CD4-positive, alpha-beta T cell treated with Interleukin-1 beta for 1 hour (primary cell): ENCODE results near the gene FOXQ1.

Source experiments
- DNase-seq, 2 donors: peaks; one replicate each; pipeline ENCODE4 v3.0.0-alpha.2; 2020 to 2022

Gene FOXQ1

GRCh38 chr6:1311400-1312202, at the start of gene FOXQ1:
FOXQ1 (plus strand) TSS chr6:1312098; CDS start chr6:1312705, 607 bp downstream.
- DNase-seq = no peak

DNA sequence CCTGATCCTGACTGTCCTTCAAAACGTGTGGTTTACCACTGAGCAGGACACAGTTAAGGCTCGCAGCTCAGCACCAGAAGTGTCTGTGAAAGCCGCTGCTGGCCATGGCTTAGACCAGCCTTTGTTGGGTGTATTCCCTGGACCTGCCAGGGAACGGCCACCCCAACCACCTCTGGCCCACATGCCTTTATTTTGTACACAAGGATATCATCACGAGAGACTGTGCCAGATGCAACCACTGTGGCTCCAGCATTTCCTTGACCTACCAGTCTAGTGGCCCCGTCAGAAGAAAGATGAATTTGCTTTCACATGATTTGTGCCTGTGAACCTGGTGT, 49.2 kb upstream of the FOXQ1 start:
- no peak for DNase-seq

GRCh38 chr6:1263039-1263849, 48.7 kb upstream of the FOXQ1 start:
- DNase-seq = peak in 1 of 2 donors; percentile 25

DNA sequence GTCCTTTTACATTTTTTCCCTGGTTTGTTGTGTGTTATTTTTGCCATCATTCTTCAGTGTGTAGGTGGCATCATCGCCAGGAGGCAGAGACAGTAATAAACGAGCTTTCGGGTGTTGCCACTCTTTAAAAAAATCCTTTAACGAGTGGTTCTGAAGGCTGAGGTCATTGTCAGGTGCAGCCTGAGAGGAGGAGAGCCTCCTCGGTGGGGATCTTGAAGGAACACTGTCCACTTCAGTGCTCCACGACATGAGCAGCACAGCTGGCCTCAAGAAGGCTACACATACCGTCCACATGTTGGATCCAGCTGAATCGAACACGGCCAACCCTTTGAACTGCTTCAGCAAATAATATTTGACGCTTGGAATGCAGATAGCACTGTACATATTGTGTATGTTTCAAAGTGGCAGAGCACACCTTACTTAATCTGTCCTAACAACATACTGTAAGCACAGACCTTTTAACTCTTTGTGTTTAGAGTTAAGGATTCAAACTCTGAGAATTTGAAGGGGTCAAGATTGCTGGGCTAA, 48.0 kb upstream of the FOXQ1 start:
- no peak for DNase-seq

DNA sequence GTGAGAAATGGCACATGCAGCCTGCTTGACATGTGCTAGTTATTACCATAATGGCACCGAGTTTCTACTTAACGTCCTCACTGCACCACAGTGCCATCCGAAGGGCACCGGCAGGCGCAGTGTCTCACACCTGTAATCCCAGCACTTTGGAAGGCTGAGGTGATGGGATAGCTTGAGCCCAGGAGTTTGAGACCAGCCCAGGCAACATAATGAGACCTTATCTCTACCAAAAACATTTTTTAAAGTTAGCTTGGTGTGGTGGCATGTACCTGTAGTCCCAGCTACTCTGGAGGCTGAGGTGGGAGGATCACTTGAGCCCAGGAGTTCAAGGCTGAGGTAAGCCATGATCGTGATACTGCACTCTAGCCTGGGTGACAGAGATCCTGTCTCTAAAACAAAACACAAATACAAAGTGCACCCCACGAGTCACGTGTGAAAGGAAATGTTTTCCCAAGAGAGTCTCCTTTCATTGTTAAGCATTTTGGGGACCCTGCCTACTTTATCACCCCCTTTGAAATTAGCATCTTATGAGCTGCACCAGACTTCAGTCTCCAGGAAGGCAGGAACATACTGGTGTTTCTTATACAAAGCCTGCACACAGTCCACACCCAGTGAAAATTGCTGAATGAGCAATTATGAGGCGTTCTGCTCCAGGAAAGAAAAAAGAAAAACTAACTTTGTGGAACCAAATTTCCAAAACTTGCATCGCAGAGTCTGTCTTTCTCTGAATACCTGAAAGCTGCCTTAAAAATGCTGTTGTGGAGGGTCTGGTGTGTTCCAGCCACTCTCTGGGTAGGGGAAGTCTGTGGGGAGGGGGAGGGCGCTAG, 47.1 kb upstream of the FOXQ1 start:
- DNase-seq = no peak

DNA sequence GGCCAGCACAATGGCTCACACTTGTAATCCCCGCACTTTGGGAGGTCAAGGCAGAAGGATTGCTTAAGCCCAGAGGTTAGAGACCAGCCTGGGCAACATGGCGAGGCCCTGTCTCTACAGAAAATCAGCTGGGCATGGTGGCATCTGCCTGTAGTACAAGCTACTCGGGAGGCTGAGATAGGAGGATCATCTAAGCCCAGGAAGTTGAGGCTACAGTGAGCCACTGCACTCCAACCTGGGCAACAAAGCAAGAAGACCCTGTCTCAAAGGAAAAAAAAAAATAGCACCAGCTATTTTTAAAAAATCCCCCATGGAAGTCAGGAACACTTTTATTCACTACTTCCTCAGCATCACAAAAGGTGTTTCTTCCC, 45.2 kb upstream of the FOXQ1 start:
- DNase-seq = no peak

DNA sequence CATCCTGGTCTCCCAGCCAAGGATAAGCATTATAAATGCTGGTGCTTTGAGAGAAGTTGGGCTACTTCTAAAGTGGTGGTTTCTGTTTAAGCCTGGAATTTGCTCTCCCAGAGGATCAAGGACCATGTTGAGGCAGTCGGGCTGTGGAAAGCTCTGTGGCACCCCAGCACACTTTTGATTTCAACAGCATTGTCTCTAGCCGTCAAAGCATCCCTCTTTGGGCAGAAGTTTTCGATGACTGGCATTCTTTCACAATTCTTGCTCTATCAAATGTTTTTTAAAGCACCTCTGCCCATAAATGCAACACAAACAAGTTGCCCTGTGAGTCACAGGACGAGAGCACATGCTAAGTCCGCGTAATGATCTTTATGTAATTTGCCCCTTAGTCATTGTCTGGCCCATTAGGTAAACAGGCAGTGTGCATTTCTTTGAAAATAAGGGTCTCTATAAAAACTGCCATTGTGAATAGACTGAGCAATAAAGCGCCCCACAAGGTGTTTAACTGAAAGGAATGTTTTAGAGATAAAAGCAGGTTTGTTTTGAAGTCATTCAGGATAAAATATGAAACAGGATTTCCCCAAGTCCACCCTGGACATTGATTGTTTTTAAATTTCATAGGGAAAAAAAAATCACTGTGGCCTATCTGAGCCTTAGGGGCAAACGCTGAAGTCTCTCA, 44.7 kb upstream of the FOXQ1 start:
- DNase-seq = no peak

GRCh38 chr6:1267790-1268762, 43.8 kb upstream of the FOXQ1 start:
- DNase-seq = no peak

DNA sequence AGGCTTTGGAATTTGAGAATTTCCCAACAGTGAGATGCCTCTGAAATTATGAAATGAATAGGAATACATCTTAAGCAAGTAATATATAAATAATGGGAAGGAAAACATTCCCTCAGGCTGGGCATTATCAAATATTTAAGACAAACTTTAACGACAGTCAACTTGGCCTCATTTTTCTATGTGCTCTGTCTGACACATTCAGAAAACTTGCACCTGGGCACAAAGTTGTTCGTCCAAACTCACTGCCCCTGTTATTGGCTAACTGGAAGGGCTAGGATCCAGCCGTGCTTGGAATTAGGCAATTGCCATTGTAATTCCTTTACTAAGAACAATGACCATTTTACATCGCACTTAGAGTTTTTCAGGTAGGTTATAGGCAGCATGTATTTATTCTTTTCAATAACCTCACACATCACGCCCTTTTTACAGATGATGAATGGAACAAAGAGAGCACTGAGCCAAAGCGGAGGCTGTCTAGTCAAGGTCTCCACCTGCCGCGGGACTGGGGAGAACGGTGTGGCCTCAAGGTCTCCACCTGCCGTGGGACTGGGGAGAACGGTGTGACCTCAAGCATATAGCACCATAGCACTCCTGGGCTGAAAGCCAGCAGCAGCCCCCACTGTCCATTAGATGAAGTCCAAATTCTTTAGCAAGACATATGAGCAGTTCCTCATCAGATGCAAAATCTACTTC, 40.7 kb upstream of the FOXQ1 start:
- DNase-seq = no peak

GRCh38 chr6:1278061-1278720, 33.7 kb upstream of the FOXQ1 start:
- no peak for DNase-seq

DNA sequence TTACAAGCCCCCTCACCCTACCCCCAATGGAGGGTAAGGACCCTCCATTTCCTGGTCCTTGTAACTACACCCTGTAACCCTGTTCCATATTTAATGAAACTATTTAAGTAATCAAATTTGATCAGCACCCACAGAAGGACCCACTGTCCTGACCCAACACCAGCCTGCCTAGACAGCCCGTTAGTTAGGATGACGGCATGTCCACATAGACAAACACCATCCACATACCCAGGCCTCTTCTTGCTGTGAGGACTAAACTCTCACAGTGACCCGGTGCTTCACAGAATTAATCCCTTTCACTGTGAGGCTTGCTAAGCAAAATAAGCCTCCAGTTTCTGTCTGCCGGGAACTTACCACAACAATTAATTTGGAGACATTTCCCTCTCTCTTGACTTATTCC, 32.8 kb upstream of the FOXQ1 start:
- no peak for DNase-seq

DNA sequence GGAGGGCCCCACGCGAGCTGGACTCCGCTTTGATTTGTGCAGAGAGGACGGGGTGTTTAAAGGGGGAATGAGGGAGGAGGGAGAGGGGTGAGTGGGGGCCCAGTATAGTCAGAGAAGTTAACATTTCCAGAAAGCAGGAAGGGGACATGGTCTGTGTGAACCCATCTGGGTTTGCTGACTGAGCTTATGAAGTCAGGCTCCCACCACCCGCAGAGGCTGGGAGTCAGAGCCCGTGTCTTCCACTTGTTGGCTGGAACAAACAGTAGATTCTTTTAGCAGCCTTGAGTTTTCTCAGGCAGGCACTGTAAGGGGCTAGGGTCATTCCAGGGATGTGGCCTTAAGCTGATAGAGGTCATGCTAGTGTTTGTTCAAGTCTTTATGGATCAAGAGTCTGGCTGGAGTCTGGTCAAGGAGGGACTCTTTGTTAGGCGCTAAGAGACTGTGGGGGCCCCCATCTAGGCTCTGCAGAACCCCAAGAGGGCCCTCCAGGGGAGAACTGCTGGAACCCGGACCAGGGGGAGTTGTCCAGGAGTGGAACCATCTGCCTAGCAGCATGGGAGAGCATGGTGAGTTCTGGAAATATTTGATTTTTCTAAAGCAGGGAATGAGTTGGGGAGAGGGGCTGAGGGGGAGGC, 31.1 kb upstream of the FOXQ1 start:
- DNase-seq = no peak

GRCh38 chr6:1281746-1282145, 30.2 kb upstream of the FOXQ1 start:
- DNase-seq = no peak

DNA sequence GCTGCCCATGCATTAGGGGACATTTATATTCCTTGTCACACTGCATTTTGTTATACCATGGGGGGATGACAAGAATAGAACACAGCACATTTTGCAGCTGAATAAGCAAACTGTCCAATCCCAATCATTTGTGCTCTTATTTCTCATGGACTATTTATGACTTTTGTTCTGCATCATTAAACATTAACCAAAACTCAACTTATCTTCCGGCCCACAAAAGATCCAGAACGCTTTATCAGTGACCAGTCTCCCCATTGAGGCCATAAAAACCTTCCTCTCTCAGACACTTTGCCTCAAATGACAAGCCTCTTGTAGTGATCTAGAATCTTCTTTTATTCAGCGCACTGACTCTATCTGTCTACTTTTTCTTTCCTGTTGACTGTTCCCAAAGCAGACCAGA, 28.4 kb upstream of the FOXQ1 start:
- DNase-seq = no peak

- no peak for DNase-seq
Measured at GRCh38 chr6:1285556-1285955, 26.3 kb upstream of the FOXQ1 start.

GRCh38 chr6:1285956-1286355, 25.9 kb upstream of the FOXQ1 start:
- no peak for DNase-seq

DNA sequence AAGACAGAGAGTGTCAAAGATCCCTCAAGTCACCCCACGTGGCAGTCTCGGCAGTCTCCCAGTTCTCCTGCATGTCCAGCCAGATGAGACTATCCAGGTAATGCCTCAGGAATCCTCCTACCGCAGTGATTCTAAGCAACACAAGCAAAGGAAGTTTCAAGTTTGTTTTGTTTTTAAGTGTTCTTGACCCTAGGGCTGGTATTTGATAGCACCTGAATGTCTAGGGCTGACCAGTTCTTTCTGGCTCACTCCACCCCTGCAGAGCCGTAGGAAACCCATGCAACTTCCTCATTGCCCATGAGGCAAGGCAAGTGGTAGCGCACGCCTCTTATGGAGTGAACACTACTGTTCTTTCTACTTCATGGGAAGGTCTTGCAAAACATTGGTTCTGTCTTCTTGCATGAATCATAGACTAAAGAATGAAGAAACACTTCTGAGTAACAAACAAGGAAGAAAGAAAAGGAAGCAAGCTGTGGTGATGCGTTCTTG, 24.8 kb upstream of the FOXQ1 start:
- peak; percentile 1 to 63 for DNase-seq

DNA sequence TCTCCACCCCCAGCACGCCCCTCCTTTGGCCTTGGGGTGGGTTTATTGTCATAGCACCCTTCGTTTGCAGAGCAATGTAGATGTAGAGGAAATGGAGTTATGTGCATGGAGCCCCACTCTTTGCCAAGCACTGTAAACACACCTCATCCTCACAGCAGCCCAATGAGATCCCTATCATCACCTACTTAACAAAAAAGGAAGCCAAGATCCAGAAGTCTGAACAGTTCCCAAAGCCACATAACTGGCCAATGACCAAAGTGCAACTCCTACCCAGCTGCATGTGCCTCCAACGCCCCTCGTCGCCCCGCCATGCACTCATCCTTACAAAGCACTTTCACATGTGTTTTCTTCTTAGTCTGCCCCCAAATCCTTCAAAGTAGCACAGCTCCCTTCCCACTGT, 21.8 kb upstream of the FOXQ1 start:
- no peak for DNase-seq

DNA sequence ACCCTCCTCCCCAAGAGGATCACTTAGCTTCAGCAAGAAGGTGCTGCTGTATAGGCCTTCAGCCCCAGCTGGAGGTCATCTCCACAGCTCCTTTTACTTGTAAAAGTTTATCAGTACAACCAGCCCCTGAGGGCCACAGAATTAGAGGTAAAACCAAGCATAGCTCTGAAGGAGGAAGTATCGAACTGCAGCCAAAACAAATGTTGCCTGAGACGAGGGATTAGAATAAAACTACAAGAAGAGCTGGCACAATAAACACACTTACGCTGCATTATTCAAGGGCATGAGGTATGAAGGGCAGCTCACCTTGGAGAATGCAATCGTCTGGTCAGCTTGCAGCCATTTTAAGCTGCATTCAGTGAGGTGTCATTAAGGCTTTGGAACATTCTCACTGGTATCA, 21.1 kb upstream of the FOXQ1 start:
- no peak for DNase-seq

- DNase-seq = no peak
Measured at GRCh38 chr6:1291381-1291780, 20.5 kb upstream of the FOXQ1 start.
